MM.1S (cell line): Measurements from ENCODE around the gene UTS2B.

Source experiments
- DNase-seq: peaks from one replicate; pipeline ENCODE4 v3.0.0-alpha.2; 2015
- H2AFZ ChIP-seq: fragments of 300-600 bp; sonication (generic); 2 replicates; pipeline ENCODE4 v1.6.0; 2016; ENCODE audit warnings: antibody characterized with exemption, low read length
- H3F3A ChIP-seq: fragments of 300-600 bp; sonication (generic); 2 replicates; pipeline ENCODE4 v1.6.1; 2016; ENCODE audit warnings: mild to moderate bottlenecking, antibody characterized with exemption, low read length, moderate library complexity, mixed read lengths; ENCODE audit not compliant: insufficient read depth
- H3K27ac ChIP-seq: fragments of 300-600 bp; sonication (generic); 2 replicates; pipeline ENCODE4 v1.5.1; 2016; ENCODE audit warnings: mild to moderate bottlenecking, low read length
- H3K27me3 ChIP-seq: fragments of 300-600 bp; sonication (generic); replicated peaks from 2 replicates; pipeline ENCODE4 v1.6.0; 2016; ENCODE audit warnings: low read length; ENCODE audit not compliant: insufficient read depth
- H3K36me3 ChIP-seq: fragments of 300-600 bp; sonication (generic); replicated peaks from 2 replicates; pipeline ENCODE4 v1.6.1; 2016; ENCODE audit warnings: mild to moderate bottlenecking, low read length, mixed read lengths; ENCODE audit not compliant: insufficient read depth
- H3K4me1 ChIP-seq: fragments of 300-600 bp; sonication (generic); 2 replicates; pipeline ENCODE4 v1.6.1; 2016; ENCODE audit warnings: low read length, mixed read lengths
- H3K4me2 ChIP-seq: fragments of 300-600 bp; sonication (generic); 2 replicates; pipeline ENCODE4 v1.6.0; 2016; ENCODE audit warnings: low read depth, low read length
- H3K4me3 ChIP-seq: fragments of 300-600 bp; sonication (generic); 2 replicates; pipeline ENCODE4 v1.5.1; 2016; ENCODE audit warnings: low read length, mixed read lengths
- H3K79me2 ChIP-seq: fragments of 300-600 bp; sonication (generic); 2 replicates; pipeline ENCODE4 v1.6.1; 2016; ENCODE audit warnings: mixed run types, low read length, mixed read lengths
- H3K9ac ChIP-seq: fragments of 300-600 bp; sonication (generic); 2 replicates; pipeline ENCODE4 v1.6.1; 2016; ENCODE audit warnings: low read length, mixed read lengths
- H3K9me2 ChIP-seq: fragments of 300-600 bp; sonication (generic); replicated peaks from 2 replicates; pipeline ENCODE4 v1.6.1; 2016; ENCODE audit warnings: mild to moderate bottlenecking, low read length, mixed read lengths; ENCODE audit not compliant: insufficient read depth
- H3K9me3 ChIP-seq: fragments of 300-600 bp; sonication (generic); replicated peaks from 2 replicates; pipeline ENCODE4 v1.6.1; 2016; ENCODE audit warnings: mild to moderate bottlenecking, low read length, mixed read lengths; ENCODE audit not compliant: insufficient read depth
- H4K20me1 ChIP-seq: fragments of 300-600 bp; sonication (generic); 2 replicates; pipeline ENCODE4 v1.6.1; 2016; ENCODE audit warnings: mild to moderate bottlenecking, low read length, moderate library complexity, mixed read lengths; ENCODE audit not compliant: insufficient read depth
- CTCF ChIP-seq: fragments of 300-600 bp; sonication (generic); IDR thresholded peaks from 2 replicates; pipeline ENCODE4 v1.5.1; 2016; ENCODE audit warnings: antibody characterized with exemption, low read length, mixed read lengths
- EZH2 ChIP-seq: fragments of 300-600 bp; sonication (generic); optimal IDR thresholded peaks from 2 replicates; pipeline ENCODE3; 2017; ENCODE audit warnings: low read depth, mild to moderate bottlenecking, antibody characterized with exemption, low read length, mixed read lengths
- EZH2phosphoT487 ChIP-seq: fragments of 300-600 bp; sonication (generic); IDR thresholded peaks from 2 replicates; pipeline ENCODE4 v1.6.1; 2018; ENCODE audit warnings: antibody characterized with exemption, low read length

Gene UTS2B

GRCh38 chr3:191378142-191378812 is 48.0 kb upstream of the UTS2B start:
- Histone ChIP-seq H3K9me2 (no peaks in the 10 kb centered on the region), H3K36me3 (no peaks in the 10 kb centered on the region), H3K4me1 (peaks cover 51% of the 10 kb centered on the region), H3K4me3 (no peak overlapping the region), H4K20me1 (no peaks in the 10 kb centered on the region), H3K9ac (no peak overlapping the region), H3K27me3 (no peaks in the 10 kb centered on the region), H3K9me3 (no peaks in the 10 kb centered on the region), H3K79me2 (no peaks in the 10 kb centered on the region), H3K4me2 (peak overlapping the region; percentile 55), H3F3A (peaks cover 12% of the 10 kb centered on the region), H2AFZ (no peak overlapping the region), H3K27ac (peak overlapping the region; percentile 32; the same call in 1 of the 2 replicates)
- TF ChIP-seq EZH2phosphoT487, result no peak
- TF ChIP-seq CTCF, result no peak
- no peak for TF ChIP-seq EZH2
- peak; percentile 38 for DNase-seq

- no peaks in the 10 kb centered on the region for H3K36me3 ChIP-seq
- H3K27ac ChIP-seq, result no peak overlapping the region
- no peaks in the 10 kb centered on the region for H4K20me1 ChIP-seq
- no peak for DNase-seq
- peaks cover 37% of the 10 kb centered on the region for H3K4me1 ChIP-seq
- H3K79me2 ChIP-seq, result no peaks in the 10 kb centered on the region
- peaks cover 12% of the 10 kb centered on the region for H3F3A ChIP-seq
- no peaks in the 10 kb centered on the region for H3K9me3 ChIP-seq
- no peak overlapping the region for H3K4me2 ChIP-seq
- H2AFZ ChIP-seq, result no peak overlapping the region
- no peak overlapping the region for H3K9ac ChIP-seq
- H3K9me2 ChIP-seq, result no peaks in the 10 kb centered on the region
- no peak overlapping the region for H3K4me3 ChIP-seq
- no peak for TF ChIP-seq CTCF
- no peak for TF ChIP-seq EZH2
- TF ChIP-seq EZH2phosphoT487, result no peak
- no peaks in the 10 kb centered on the region for H3K27me3 ChIP-seq
Measured at GRCh38 chr3:191376516-191377141, 46.3 kb upstream of the UTS2B start.

- H2AFZ ChIP-seq, result no peak overlapping the region
- peaks cover 16% of the 10 kb centered on the region for H3K4me1 ChIP-seq
- no peaks in the 10 kb centered on the region for H4K20me1 ChIP-seq
- DNase-seq, result no peak
- no peaks in the 10 kb centered on the region for H3K79me2 ChIP-seq
- H3K36me3 ChIP-seq, result no peaks in the 10 kb centered on the region
- no peak overlapping the region for H3K9ac ChIP-seq
- no peaks in the 10 kb centered on the region for H3K9me2 ChIP-seq
- H3K4me2 ChIP-seq, result no peak overlapping the region
- H3F3A ChIP-seq, result 0 out of 2 replicates have a peak, but pooled peaks cover under 1% of the 10 kb centered on the region
- H3K27me3 ChIP-seq, result no peaks in the 10 kb centered on the region
- no peak overlapping the region for H3K27ac ChIP-seq
- no peak overlapping the region for H3K4me3 ChIP-seq
- TF ChIP-seq EZH2, result no peak
- TF ChIP-seq CTCF, result no peak
- TF ChIP-seq EZH2phosphoT487, result no peak
- no peaks in the 10 kb centered on the region for H3K9me3 ChIP-seq
Measured at GRCh38 chr3:191373327-191373726, 43.0 kb upstream of the UTS2B start.
